ENCODE results near the gene DENND4B.
"Not testable (repeated sequence)": the region's sequence is repeated elsewhere in the genome, so short reads cannot be mapped to it uniquely, and the experiment has no call there.

The DENND4B gene

GRCh38 chr1:153906396-153906795, 40.1 kb downstream of the DENND4B start:
- H3K27me3 ChIP-seq (ENCODE audit: insufficient read depth, poor library complexity, severe bottlenecking), result no peaks in the 10 kb centered on the region
- H3K36me3 ChIP-seq (ENCODE audit: low read depth), result peaks cover 8% of the 10 kb centered on the region; the same call in 1 of the 2 replicates
- no peak overlapping the region for H3K27ac ChIP-seq (ENCODE audit: poor library complexity, severe bottlenecking)
- no peaks in the 10 kb centered on the region for H3K9me3 ChIP-seq (ENCODE audit: severe bottlenecking)
- TF ChIP-seq, protein P1, sequence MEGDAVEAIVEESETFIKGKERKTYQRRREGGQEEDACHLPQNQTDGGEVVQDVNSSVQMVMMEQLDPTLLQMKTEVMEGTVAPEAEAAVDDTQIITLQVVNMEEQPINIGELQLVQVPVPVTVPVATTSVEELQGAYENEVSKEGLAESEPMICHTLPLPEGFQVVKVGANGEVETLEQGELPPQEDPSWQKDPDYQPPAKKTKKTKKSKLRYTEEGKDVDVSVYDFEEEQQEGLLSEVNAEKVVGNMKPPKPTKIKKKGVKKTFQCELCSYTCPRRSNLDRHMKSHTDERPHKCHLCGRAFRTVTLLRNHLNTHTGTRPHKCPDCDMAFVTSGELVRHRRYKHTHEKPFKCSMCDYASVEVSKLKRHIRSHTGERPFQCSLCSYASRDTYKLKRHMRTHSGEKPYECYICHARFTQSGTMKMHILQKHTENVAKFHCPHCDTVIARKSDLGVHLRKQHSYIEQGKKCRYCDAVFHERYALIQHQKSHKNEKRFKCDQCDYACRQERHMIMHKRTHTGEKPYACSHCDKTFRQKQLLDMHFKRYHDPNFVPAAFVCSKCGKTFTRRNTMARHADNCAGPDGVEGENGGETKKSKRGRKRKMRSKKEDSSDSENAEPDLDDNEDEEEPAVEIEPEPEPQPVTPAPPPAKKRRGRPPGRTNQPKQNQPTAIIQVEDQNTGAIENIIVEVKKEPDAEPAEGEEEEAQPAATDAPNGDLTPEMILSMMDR (IDR thresholded peaks at IDR 0.05; ENCODE audit: poor library complexity, severe bottlenecking), result no peak
- ATAC-seq (ENCODE audit: low read depth) (no peak), DNase-seq (ENCODE audit: low spot score) (no peak)
- H3K4me1 ChIP-seq (ENCODE audit: insufficient read depth, poor library complexity, severe bottlenecking), result no peaks in the 10 kb centered on the region
- H3K4me3 ChIP-seq (ENCODE audit: severe bottlenecking), result no peak overlapping the region

DNA sequence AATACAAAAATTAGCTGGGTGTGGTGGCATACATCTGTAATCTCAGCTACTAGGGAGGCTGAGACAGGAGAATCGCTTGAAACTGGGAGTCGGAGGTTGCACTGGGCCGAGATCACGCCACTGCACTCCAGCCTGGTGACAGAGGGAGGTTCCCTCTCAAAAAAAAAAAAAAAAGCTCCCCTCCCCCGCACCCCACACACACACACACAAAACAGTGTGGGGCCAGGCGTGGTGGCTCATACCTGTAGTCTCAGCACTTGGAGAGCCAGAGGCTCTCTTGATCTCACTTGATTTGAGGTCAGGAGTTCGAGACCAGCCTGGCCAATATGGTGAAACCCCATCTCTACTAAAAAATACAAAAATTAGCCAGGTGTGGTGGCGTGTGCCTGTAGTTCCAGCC, 40.6 kb downstream of the DENND4B start:
- H3K27me3 ChIP-seq (ENCODE audit: insufficient read depth, poor library complexity, severe bottlenecking); H3K4me1 ChIP-seq (ENCODE audit: insufficient read depth, poor library complexity, severe bottlenecking); H3K27ac ChIP-seq (ENCODE audit: poor library complexity, severe bottlenecking); H3K36me3 ChIP-seq (ENCODE audit: low read depth); H3K9me3 ChIP-seq (ENCODE audit: severe bottlenecking); ATAC-seq (ENCODE audit: low read depth); DNase-seq (ENCODE audit: low spot score); H3K4me3 ChIP-seq (ENCODE audit: severe bottlenecking): not testable (repeated sequence)

- Histone ChIP-seq H3K27ac (ENCODE audit: poor library complexity, severe bottlenecking) (no peak overlapping the region), H3K4me3 (ENCODE audit: severe bottlenecking) (no peak overlapping the region), H3K4me1 (ENCODE audit: insufficient read depth, poor library complexity, severe bottlenecking) (no peaks in the 10 kb centered on the region), H3K36me3 (ENCODE audit: low read depth) (peaks cover 19% of the 10 kb centered on the region), H3K9me3 (ENCODE audit: severe bottlenecking) (no peaks in the 10 kb centered on the region), H3K27me3 (ENCODE audit: insufficient read depth, poor library complexity, severe bottlenecking) (no peaks in the 10 kb centered on the region)
- no peak for ATAC-seq (ENCODE audit: low read depth)
- TF ChIP-seq, protein P1 (IDR thresholded peaks at IDR 0.05; ENCODE audit: poor library complexity, severe bottlenecking), result no peak
- DNase-seq (ENCODE audit: low spot score), result no peak
These were observed 42.6 kb downstream of the DENND4B start for GRCh38 chr1:153903841-153904455.

DNA sequence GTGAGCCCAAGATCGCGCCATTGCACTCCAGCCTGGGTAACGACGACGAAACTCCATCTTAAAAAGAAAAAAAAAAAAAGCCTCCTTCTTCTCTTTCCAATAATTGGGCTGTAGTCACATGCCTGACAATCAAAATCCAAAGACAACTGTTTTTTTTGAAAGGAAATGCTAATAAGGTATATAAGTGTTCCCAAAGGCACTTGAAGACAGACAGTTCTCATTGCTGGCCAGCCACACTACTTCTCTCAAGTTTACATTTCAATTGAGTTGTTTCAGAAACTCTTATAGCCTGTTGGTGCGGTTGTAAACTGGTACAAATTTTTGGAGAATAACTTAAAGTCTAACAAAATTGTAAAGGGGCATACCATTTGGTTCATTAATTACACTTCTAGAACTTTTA, 47.0 kb downstream of the DENND4B start:
- DNase-seq (ENCODE audit: low spot score), result no peak
- TF ChIP-seq, protein P1 (IDR thresholded peaks at IDR 0.05; ENCODE audit: poor library complexity, severe bottlenecking), result no peak
- no peak for ATAC-seq (ENCODE audit: low read depth)
- Histone ChIP-seq H3K27ac (ENCODE audit: poor library complexity, severe bottlenecking) (no peak overlapping the region), H3K36me3 (ENCODE audit: low read depth) (peaks cover 18% of the 10 kb centered on the region), H3K9me3 (ENCODE audit: severe bottlenecking) (no peaks in the 10 kb centered on the region), H3K4me1 (ENCODE audit: insufficient read depth, poor library complexity, severe bottlenecking) (peaks cover 10% of the 10 kb centered on the region), H3K4me3 (ENCODE audit: severe bottlenecking) (no peak overlapping the region), H3K27me3 (ENCODE audit: insufficient read depth, poor library complexity, severe bottlenecking) (no peaks in the 10 kb centered on the region)

GRCh38 chr1:153895866-153896265, 50.7 kb downstream of the DENND4B start:
- not testable (repeated sequence) for H3K27me3 ChIP-seq (ENCODE audit: insufficient read depth, poor library complexity, severe bottlenecking); H3K27ac ChIP-seq (ENCODE audit: poor library complexity, severe bottlenecking); H3K4me1 ChIP-seq (ENCODE audit: insufficient read depth, poor library complexity, severe bottlenecking); H3K4me3 ChIP-seq (ENCODE audit: severe bottlenecking); ATAC-seq (ENCODE audit: low read depth); DNase-seq (ENCODE audit: low spot score); H3K9me3 ChIP-seq (ENCODE audit: severe bottlenecking)
- peaks cover 22% of the 10 kb centered on the region for H3K36me3 ChIP-seq (ENCODE audit: low read depth)

DNA sequence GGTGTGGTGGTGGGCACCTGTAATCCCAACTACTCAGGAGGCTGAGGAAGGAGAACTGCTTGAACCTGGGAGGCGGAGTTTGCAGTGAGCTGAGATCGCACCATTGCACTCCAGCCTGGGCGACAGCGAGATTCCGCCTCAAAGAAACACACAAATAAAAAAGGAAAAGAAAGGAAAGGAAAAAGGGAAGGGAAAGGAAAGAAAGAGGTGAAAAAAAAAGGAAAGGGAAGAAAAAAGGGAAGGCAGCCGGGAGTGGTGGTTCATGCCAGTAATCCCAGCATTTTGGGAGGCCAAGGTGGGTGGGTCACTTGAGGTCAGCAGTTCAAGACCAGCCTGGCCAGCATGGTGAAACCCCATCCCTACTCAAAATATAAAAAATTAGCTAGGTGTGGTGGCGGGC, 55.5 kb downstream of the DENND4B start:
- not testable (repeated sequence) for H3K4me1 ChIP-seq (ENCODE audit: insufficient read depth, poor library complexity, severe bottlenecking); ATAC-seq (ENCODE audit: low read depth); H3K27ac ChIP-seq (ENCODE audit: poor library complexity, severe bottlenecking); H3K27me3 ChIP-seq (ENCODE audit: insufficient read depth, poor library complexity, severe bottlenecking); H3K4me3 ChIP-seq (ENCODE audit: severe bottlenecking); DNase-seq (ENCODE audit: low spot score); H3K9me3 ChIP-seq (ENCODE audit: severe bottlenecking)
- H3K36me3 ChIP-seq (ENCODE audit: low read depth), result peaks cover 17% of the 10 kb centered on the region; the same call in 1 of the 2 replicates
